HG03378 (cell line): Measurements from ENCODE around the gene TEX44.
A peak's percentile ranks its signal among the peaks of the same experiment; 100 is the strongest.

Experiments
- ATAC-seq: cut with Tn5 transposase; IDR thresholded peaks from one replicate; pipeline ENCODE4 v1.9.1; 2021; ENCODE audit warnings: mild to moderate bottlenecking, moderate library complexity; ENCODE audit not compliant: unreplicated experiment

TEX44 gene

GRCh38 chr2:231627384-231628120 lies 34.9 kb downstream of the TEX44 start:
- ATAC-seq = no peak

DNA sequence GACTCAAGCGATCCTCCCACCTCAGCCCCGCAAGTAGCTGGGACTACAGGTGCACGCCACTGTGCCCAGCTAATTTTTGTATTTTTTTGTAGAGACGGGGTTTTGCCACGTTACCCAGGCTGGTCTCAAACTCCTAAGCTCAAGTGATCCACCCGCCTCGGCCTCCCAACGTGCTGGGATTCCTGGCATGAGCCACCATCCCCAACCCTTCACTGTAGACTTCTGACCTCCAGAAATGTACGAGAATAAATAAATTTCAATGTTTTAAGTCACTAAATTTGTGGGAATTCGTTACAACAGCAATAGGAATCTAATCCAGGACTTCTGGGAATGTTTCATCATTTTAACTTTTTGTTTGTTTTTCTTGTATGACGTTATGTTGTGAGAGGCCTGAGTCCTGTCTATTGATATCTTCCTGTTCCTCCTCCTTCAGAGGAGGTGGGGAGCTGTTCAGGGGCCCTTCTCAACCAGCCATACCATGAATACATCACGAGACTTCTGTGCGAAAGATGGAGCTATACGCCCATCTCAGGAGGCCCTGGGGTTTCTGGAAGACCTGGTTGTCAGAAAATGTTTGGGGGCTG lies 40.0 kb downstream of the TEX44 start:
- no peak for ATAC-seq

DNA sequence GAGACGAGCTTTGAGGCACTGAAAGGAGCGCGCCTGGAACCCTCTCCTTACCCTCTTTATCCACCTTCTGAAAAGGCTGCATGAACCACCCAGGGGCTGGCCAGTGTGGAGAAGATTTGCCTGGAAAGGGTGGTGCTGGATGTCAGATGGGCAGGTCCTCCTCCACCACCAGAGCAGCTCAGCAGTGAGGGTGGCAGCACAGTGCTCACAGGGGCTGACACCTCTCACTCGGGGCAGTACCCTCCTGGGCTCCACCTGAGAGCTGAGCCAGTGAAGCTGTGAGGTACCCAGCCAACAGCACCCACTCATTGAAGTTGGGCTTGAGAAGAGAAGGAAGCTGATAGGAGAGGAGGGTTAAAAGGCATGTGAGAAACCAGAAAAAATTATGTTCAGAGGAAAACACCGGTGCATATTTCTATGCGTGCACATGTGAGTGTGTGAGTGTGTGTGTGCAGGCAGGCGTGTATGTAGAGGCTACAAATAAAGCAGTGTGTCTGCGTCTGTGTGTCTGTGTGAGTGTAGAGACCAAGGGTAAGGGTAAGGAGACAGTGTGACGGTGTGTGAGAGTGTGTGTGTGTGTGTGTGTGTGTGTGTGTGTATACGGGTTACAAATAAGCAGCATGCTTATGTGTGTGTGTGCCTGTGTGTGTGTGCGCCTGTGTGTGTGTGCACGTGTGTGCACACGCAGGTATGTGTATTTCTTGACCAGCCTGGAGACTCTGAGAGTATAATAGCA lies 40.7 kb downstream of the TEX44 start:
- no peak for ATAC-seq

DNA sequence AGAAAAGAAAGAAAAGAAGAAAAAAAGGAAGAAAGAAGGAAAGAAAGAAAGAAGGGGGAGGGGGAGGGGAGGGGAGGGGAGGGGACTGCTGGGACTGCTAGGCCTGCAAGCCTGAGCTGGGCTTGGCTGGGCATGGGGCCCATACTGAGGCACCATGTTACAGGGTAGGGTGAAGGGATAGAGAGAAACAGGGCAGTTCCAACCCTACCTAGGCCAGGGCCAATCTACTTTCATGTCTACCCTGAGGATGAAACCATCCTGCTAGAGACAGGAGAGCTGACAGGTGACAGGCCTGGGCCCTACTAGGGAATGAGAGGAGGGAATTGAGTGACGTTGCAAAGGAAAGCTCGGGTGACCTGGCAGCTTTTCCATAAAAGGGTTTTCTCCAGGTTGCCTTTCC lies 41.7 kb downstream of the TEX44 start:
- no peak for ATAC-seq

GRCh38 chr2:231634951-231635875 lies 42.5 kb downstream of the TEX44 start:
- ATAC-seq = no peak

DNA sequence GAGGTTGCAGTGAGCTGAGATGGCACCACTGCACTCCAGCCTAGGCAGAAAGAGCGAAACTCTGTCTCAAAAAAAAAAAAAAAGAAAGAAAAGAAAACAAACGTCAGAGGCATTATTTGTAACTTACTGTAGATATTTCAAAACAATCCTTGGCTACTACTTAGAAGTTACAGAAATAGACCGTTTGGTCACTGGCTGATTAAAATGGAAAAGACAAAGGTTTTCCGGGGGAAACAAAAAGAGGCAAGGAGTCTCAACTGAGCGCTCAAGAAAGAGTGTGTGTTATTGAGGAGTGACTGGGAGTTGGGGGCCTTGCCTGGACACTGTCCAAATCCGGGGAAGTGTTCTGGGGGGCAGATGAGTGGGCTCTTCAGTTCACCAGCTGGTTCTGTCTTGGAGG lies 47.6 kb downstream of the TEX44 start:
- ATAC-seq = no peak

GRCh38 chr2:231640641-231641111 lies 48.0 kb downstream of the TEX44 start:
- ATAC-seq = no peak

- ATAC-seq = peak; percentile 57
These were observed 50.2 kb downstream of the TEX44 start for GRCh38 chr2:231642631-231643494.

DNA sequence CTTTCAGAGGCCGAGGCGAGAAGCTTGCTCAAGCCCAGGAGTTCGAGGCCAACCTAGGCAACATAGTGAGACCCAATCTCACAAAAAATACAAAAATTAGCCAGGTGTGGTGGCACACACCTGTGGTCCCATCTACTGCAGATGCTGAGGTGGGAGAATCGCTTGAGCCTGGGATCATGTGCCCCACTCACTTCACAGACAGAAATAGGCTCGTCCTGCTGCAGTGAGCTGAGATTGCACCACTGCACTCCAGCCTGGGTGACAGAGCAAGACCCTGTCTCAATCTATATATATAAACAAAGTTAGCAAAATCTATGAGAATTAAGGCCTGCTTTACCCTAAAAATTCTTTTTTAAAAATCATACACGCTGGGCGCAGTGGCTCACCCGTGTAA lies 50.8 kb downstream of the TEX44 start:
- ATAC-seq = no peak
